ENCODE results near the gene AGPAT4. TPM values are rescaled to one million over a fixed set of nuclear protein-coding genes. Genes with fewer than 3 reads are reported as not detected.

AGPAT4 gene
- polyA plus RNA-seq, 2 of the 4 experiments (the other 2 are of a cell fraction) = 2.1 to 3.7 TPM

- peaks cover 14% of the 10 kb centered on the region; the same call in 2 of the 3 replicates for H3K4me1 ChIP-seq
- ATAC-seq (no peak), DNase-seq (ENCODE audit: low read depth in 1 of 2, low spot score in 1 of 2) (no peak), FAIRE-seq (no peak)
- H3K9me3 ChIP-seq = no peaks in the 10 kb centered on the region
- H3K27ac ChIP-seq = no peak overlapping the region
- CTCF ChIA-PET = no interaction called here
- TF ChIP-seq MAFK (IDR thresholded peaks at IDR 0.05; ENCODE audit: partially characterized antibody) (no peak), E2F6 (IDR thresholded peaks at IDR 0.05; ENCODE audit: borderline replicate concordance, low read depth) (no peak), CHD4 (IDR thresholded peaks at IDR 0.05; ENCODE audit: borderline replicate concordance) (no peak), MAX (IDR thresholded peaks at IDR 0.05) (no peak), ELK1 (IDR thresholded peaks at IDR 0.05; ENCODE audit: low read depth, low read length) (no peak), CTCF (IDR thresholded peaks at IDR 0.05) (no peak), BHLHE40 (IDR thresholded peaks at IDR 0.05; ENCODE audit: low read depth, low read length) (no peak), HOXB5 (CRISPR knock-in tag; IDR thresholded peaks at IDR 0.05) (no peak), BCL3 (IDR thresholded peaks at IDR 0.05) (no peak), GATA3 (IDR thresholded peaks at IDR 0.05; ENCODE audit: borderline replicate concordance) (no peak), RARB (CRISPR knock-in tag; IDR thresholded peaks at IDR 0.05) (no peak), ZFP36 (IDR thresholded peaks at IDR 0.05; ENCODE audit: borderline replicate concordance, partially characterized antibody) (no peak), HES2 (IDR thresholded peaks at IDR 0.05) (no peak), USF2 (IDR thresholded peaks at IDR 0.05) (no peak)
- no peak overlapping the region for H3K4me2 ChIP-seq
- no peak overlapping the region for H3K4me3 ChIP-seq
- POLR2A ChIA-PET = no interaction called here
- WGBS (ENCODE audit: missing lambda C conversion rate) = 81% methylated on average over 7 of the region's 11 CpGs
Measured at GRCh38 chr6:161232467-161232866, 41.4 kb downstream of the AGPAT4 start.

- Histone ChIP-seq H3K27ac (no peak overlapping the region), H3K9me3 (no peaks in the 10 kb centered on the region), H3K4me3 (no peak overlapping the region), H3K4me1 (peaks cover 14% of the 10 kb centered on the region; the same call in 2 of the 3 replicates), H3K4me2 (no peak overlapping the region)
- TF ChIP-seq SREBF2 (IDR thresholded peaks at IDR 0.05) = no peak
- no peak for TF ChIP-seq CBX8 (IDR thresholded peaks at IDR 0.05)
- no peak for TF ChIP-seq MYC (IDR thresholded peaks at IDR 0.05; ENCODE audit: borderline replicate concordance, low read length)
- no peak for TF ChIP-seq POLR2AphosphoS2 (conservative IDR thresholded peaks at IDR 0.05; ENCODE audit: low read length)
- TF ChIP-seq HOXA7 (CRISPR knock-in tag; IDR thresholded peaks at IDR 0.05) = no peak
- no peak for TF ChIP-seq TP53 (CRISPR knock-in tag; IDR thresholded peaks at IDR 0.05)
- no peak for TF ChIP-seq CHD2 (IDR thresholded peaks at IDR 0.05; ENCODE audit: low read length, partially characterized antibody)
- TF ChIP-seq RARB (CRISPR knock-in tag; IDR thresholded peaks at IDR 0.05) = no peak
- TF ChIP-seq KDM5A (IDR thresholded peaks at IDR 0.05) = no peak
- no peak for TF ChIP-seq USF2 (IDR thresholded peaks at IDR 0.05)
- no peak for TF ChIP-seq ZNF302 (CRISPR knock-in tag; IDR thresholded peaks at IDR 0.05)
- no peak for TF ChIP-seq BCL3 (IDR thresholded peaks at IDR 0.05)
- TF ChIP-seq CBX2 (IDR thresholded peaks at IDR 0.05; ENCODE audit: borderline replicate concordance, low read depth) = no peak
- TF ChIP-seq ZFP36 (IDR thresholded peaks at IDR 0.05; ENCODE audit: borderline replicate concordance, partially characterized antibody) = no peak
- TF ChIP-seq CTCF (IDR thresholded peaks at IDR 0.05) = no peak
- no peak for TF ChIP-seq MAX (IDR thresholded peaks at IDR 0.05)
- no peak for DNase-seq (ENCODE audit: low read depth in 1 of 2, low spot score in 1 of 2)
- FAIRE-seq = no peak
- ATAC-seq = no peak
- CTCF ChIA-PET = no interaction called here
- POLR2A ChIA-PET = no interaction called here
- 88% methylated on average over 9 of the region's 9 CpGs for WGBS (ENCODE audit: missing lambda C conversion rate)
Measured at GRCh38 chr6:161232010-161232409, 41.9 kb downstream of the AGPAT4 start.

All from A549 (cell line).